Measurements from ENCODE around the gene TMEM63C.
A peak's percentile ranks its signal among the peaks of the same experiment; 100 is the strongest.
"Not testable (repeated sequence)": the region's sequence is repeated elsewhere in the genome, so short reads cannot be mapped to it uniquely, and the experiment has no call there.

Gene TMEM63C

GRCh38 chr14:77155083-77155482 is 26.5 kb upstream of the TMEM63C start:
- DNase-seq (ENCODE audit: low read depth in 2 of 2) = no peak

GRCh38 chr14:77157740-77158139 is 23.9 kb upstream of the TMEM63C start:
- DNase-seq (ENCODE audit: low read depth in 2 of 2) = no peak

DNA sequence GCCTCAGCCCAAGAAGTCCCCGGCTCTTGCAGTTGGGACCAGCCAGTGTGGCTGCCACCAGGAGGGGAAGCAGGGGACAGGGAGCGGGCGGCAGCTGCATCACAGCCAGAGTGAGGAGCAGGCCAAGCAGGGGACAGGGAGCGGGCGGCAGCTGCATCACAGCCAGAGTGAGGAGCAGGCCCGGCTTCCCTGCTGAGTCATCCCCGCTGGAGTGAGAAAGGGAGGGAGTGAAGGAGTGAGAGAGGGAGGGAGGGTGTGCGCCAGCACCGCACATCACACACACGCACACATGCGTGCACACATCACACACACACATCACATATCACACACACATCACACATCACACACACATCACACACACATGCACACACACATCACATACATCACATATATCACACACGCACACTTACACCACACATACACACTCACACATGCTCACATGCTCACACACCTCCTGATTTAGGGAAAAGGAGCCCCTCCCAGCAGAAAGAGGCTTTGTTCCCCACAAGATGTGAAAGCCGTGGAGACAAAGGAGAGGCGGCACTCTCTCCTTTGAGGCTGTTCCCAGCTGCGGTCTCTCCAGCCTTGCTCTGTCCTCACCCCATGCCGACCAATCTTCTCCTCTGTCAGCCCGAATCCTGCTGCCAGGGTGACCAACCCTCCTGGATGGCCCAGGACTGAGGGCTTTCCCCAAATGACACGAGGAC is 23.3 kb upstream of the TMEM63C start:
- peak; percentile 17 to 19 for DNase-seq (ENCODE audit: low read depth in 2 of 2)

- DNase-seq (ENCODE audit: low read depth in 2 of 2) = no peak
Measured at GRCh38 chr14:77158882-77159255, 22.7 kb upstream of the TMEM63C start.

- DNase-seq (ENCODE audit: low read depth in 2 of 2) = no peak
Measured at GRCh38 chr14:77161011-77161410, 20.6 kb upstream of the TMEM63C start.

DNA sequence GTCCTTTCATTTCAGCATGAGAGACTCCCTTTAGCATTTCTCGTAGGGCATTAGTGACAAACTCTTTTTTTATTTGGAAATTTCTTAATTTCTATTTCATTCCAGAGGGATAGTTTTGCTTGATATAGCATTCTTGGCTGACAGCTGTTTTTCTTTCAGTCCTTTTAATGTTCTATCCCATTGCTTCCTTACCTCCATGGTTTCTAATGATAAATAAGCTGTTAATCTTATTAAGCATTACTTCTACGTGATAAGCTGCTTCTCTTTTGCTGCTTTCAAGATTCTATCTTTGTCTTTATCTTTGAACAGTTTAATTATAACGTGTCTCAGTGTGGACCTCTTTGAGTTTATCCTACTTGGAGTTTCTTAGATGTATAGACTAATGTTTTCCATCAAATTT is 11.6 kb upstream of the TMEM63C start:
- no peak for DNase-seq (ENCODE audit: low read depth in 2 of 2)

DNA sequence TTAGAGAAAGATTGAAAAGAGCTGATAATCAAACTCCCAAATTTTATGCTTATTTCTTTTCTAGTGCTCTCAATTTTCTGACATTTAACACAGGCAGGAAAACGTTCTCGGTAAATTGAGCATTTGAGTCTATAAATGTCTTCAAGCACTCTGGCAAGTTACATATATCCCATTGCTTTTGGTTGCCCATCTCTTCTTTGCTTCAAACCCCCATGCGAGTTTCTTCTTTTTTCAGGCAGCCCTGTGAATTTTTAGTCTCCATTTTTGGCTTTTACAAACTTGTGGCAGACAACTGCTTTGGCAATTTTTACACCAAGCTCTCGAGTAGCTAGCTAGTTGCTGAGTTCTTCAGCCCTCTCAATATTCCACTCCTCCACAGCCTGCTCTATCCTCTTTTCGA is 8.7 kb upstream of the TMEM63C start:
- no peak for DNase-seq (ENCODE audit: low read depth in 2 of 2)

DNA sequence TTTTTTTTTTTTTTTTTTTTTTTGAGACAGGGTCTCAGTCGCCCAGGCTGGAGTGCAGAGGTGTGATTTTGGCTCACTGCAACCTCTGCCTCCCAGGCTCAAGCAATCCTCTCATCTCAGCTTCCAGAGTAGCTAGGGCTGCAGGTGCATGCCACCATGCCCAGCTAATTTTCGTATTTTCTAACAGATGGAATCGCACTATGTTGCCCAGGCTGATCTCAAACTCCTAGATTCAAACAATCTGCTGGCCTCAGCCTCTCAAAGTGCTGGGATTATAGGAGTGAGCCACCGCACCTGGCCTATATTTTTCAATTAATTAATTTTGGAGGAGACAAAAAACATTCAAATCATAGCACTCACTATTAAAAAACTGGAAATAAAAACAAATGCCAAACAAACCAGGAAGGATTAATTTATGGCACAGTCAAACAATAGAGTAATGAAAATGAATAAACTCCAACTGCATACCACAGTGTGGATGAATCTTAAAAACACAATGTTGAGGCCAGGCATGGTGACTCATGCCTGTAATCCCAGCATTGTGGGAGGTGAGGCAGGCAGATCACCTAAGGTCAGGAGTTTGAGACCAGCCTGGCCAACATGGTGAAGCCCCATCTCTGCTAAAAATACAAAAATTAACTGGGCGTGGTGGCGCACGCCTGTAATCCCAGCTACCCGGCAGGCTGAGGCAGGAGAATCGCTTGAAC is 7.5 kb upstream of the TMEM63C start:
- DNase-seq (ENCODE audit: low read depth in 2 of 2) = not testable (repeated sequence)

GRCh38 chr14:77175843-77176242 is 5.8 kb upstream of the TMEM63C start:
- no peak for DNase-seq (ENCODE audit: low read depth in 2 of 2)

DNA sequence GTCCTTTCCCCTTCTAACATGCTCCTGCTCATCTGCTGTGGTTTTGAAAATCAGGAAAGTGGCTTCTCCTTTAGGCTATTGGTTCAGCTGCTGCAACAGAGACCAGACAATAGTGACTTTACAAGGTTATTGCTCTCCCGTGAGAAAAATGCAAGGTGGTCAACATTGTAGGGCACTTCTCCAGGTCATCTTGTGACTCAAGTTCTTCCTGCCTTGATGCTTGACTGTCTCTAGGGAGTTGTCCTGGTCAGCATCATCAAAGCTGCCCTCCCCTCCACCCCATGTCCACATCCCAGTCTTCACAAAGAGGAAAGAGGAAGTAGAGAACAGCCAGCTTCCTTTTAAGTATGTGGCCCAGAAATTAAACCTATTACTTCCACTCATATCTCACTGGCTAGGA is 3.9 kb upstream of the TMEM63C start:
- no peak for DNase-seq (ENCODE audit: low read depth in 2 of 2)

- no peak for DNase-seq (ENCODE audit: low read depth in 2 of 2)
Measured at GRCh38 chr14:77178656-77179055, 2.9 kb upstream of the TMEM63C start.

- DNase-seq (ENCODE audit: low read depth in 2 of 2) = no peak
Measured at GRCh38 chr14:77180726-77181602, 634 bp upstream of the TMEM63C start.

GRCh38 chr14:77183896-77184295 is 2.3 kb downstream of the TMEM63C start:
- no peak for DNase-seq (ENCODE audit: low read depth in 2 of 2)

GRCh38 chr14:77184396-77185092 is 2.9 kb downstream of the TMEM63C start:
- no peak for DNase-seq (ENCODE audit: low read depth in 2 of 2)

GRCh38 chr14:77185093-77185465 is 3.5 kb downstream of the TMEM63C start:
- no peak for DNase-seq (ENCODE audit: low read depth in 2 of 2)

- no peak for DNase-seq (ENCODE audit: low read depth in 2 of 2)
Measured at GRCh38 chr14:77186911-77187648, 5.5 kb downstream of the TMEM63C start.

- DNase-seq (ENCODE audit: low read depth in 2 of 2) = no peak
Measured at GRCh38 chr14:77187649-77188012, 6.0 kb downstream of the TMEM63C start.

GRCh38 chr14:77189479-77189878 is 7.9 kb downstream of the TMEM63C start:
- no peak for DNase-seq (ENCODE audit: low read depth in 2 of 2)

- DNase-seq (ENCODE audit: low read depth in 2 of 2) = no peak
Measured at GRCh38 chr14:77190977-77191376, 9.4 kb downstream of the TMEM63C start.

DNA sequence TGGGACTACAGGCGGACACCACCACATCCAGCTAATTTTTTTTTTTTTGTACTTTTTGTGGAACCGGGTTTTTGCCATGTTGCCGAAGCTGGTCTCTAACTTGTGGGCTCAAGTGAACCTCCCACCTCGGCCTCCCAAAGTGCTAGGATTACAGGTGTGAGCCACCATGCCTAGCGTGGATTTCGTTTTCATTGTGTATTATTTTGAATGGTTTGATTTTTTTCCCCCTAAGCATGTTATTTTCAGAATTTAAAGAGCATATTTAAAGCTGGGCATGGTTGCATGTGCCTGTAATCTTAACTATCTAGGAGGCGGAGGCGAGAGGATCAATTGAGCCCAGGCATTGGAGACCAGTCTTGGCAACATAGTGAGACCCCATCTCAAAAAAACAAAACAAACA is 13.1 kb downstream of the TMEM63C start:
- no peak for DNase-seq (ENCODE audit: low read depth in 2 of 2)

DNA sequence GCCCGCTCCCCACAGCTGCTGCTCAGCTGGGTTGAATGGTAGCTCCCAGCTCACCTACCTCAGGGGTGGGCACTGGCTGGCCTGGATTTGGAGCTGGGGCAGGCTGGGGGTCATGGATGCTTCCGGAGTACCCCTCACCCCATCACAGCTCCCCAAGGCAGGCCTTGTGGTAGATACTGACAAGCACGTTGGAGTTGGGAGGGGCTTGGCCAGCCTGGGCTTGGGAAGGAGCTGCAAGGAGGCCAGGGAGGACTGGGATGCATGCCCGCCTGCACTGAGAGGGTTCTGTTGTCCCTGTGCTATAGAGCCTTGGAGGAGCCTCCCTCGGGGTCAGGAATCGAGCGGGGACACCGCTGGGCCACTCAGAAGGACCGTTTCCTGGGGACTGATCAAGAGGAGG is 14.2 kb downstream of the TMEM63C start:
- DNase-seq (ENCODE audit: low read depth in 2 of 2) = no peak
